HG03060 (cell line): ENCODE measurements around the gene S100P.

Experiments
- ATAC-seq: cut with Tn5 transposase; IDR thresholded peaks from one replicate; pipeline ENCODE4 v1.9.1; 2021; ENCODE audit warnings: low read depth, moderate number of reproducible peaks; ENCODE audit not compliant: unreplicated experiment

Gene S100P

GRCh38 chr4:6742989-6743388, 49.3 kb downstream of the S100P start:
- ATAC-seq, result no peak
